ENCODE results near the gene HRK. TPM values are rescaled to one million over a fixed set of nuclear protein-coding genes. Genes with fewer than 3 reads are reported as not detected.
A peak's percentile ranks its signal among the peaks of the same experiment; 100 is the strongest.

The HRK gene
- total RNA-seq, 1 experiment from 2014 or later = 0.55 TPM

- no peak for TF ChIP-seq EZH2 (IDR thresholded peaks at IDR 0.05; ENCODE audit: low read depth)
- TF ChIP-seq, protein P1, sequence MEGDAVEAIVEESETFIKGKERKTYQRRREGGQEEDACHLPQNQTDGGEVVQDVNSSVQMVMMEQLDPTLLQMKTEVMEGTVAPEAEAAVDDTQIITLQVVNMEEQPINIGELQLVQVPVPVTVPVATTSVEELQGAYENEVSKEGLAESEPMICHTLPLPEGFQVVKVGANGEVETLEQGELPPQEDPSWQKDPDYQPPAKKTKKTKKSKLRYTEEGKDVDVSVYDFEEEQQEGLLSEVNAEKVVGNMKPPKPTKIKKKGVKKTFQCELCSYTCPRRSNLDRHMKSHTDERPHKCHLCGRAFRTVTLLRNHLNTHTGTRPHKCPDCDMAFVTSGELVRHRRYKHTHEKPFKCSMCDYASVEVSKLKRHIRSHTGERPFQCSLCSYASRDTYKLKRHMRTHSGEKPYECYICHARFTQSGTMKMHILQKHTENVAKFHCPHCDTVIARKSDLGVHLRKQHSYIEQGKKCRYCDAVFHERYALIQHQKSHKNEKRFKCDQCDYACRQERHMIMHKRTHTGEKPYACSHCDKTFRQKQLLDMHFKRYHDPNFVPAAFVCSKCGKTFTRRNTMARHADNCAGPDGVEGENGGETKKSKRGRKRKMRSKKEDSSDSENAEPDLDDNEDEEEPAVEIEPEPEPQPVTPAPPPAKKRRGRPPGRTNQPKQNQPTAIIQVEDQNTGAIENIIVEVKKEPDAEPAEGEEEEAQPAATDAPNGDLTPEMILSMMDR (conservative IDR thresholded peaks at IDR 0.05) = peak; percentile 55
- H3K4me1 ChIP-seq (replicated peaks; ENCODE audit: insufficient read depth) = peaks cover 53% of the 10 kb centered on the region
- ChIA-PET CTCF (interaction anchor here (0.5 to 1.0 kb wide), 6 partner anchors 39 to 659 kb away, joined by 3 to 12 read pairs (median 4); no protein-coding TSS in a partner anchor), POLR2A (ENCODE audit: unreplicated experiment) (no interaction called here)
- H3K79me2 ChIP-seq (ENCODE audit: low read depth) = peaks cover 75% of the 10 kb centered on the region
- H3K4me2 ChIP-seq = peak overlapping the region; percentile 78
- H2AFZ ChIP-seq = no peak overlapping the region
- peak overlapping the region; percentile 36; the same call in 1 of the 2 replicates for H3K4me3 ChIP-seq
- intact Hi-C loops (cut with micrococcal nuclease; ENCODE audit: unreplicated experiment) = loop anchor here (1.0 to 2.0 kb wide), 5 partner anchors 8 to 208 kb away; partner anchors contain the start of genes HRK, RNFT2 and SPRING1
- no TSS peak for BruUV-seq (replicated peaks)
- DNase-seq = peak; percentile 62 to 95
- H3K36me3 ChIP-seq (ENCODE audit: low read depth) = no peaks in the 10 kb centered on the region
- H3F3A ChIP-seq (ENCODE audit: insufficient read depth, low read depth) = peaks cover 33% of the 10 kb centered on the region
- no peaks in the 10 kb centered on the region for H3K9me2 ChIP-seq (ENCODE audit: insufficient read depth)
- peaks cover 21% of the 10 kb centered on the region for H4K20me1 ChIP-seq (ENCODE audit: insufficient read depth)
- no peaks in the 10 kb centered on the region for H3K27me3 ChIP-seq (ENCODE audit: insufficient read depth, low read depth)
- peak overlapping the region; percentile 97 for H3K27ac ChIP-seq
- H3K9me3 ChIP-seq (ENCODE audit: insufficient read depth, low read depth) = no peaks in the 10 kb centered on the region
Observed at GRCh38 chr12:116916714-116917114, 35.5 kb upstream of the HRK start.

GRCh38 chr12:116916122-116916521 lies 34.9 kb upstream of the HRK start:
- peaks cover 77% of the 10 kb centered on the region for H3K79me2 ChIP-seq (ENCODE audit: low read depth)
- BruUV-seq (replicated peaks) = no TSS peak
- no peaks in the 10 kb centered on the region for H3K36me3 ChIP-seq (ENCODE audit: low read depth)
- no peaks in the 10 kb centered on the region for H3K27me3 ChIP-seq (ENCODE audit: insufficient read depth, low read depth)
- TF ChIP-seq, protein P1 (conservative IDR thresholded peaks at IDR 0.05) = no peak
- no peak for TF ChIP-seq EZH2 (IDR thresholded peaks at IDR 0.05; ENCODE audit: low read depth)
- peaks cover 56% of the 10 kb centered on the region for H3K4me1 ChIP-seq (replicated peaks; ENCODE audit: insufficient read depth)
- ChIA-PET CTCF (interaction anchor here (1.0 kb wide), 2 partner anchors 40 to 193 kb away, joined by 3 to 4 read pairs; no protein-coding TSS in a partner anchor), POLR2A (ENCODE audit: unreplicated experiment) (no interaction called here)
- intact Hi-C loops (cut with micrococcal nuclease; ENCODE audit: unreplicated experiment) = loop anchor here (1.0 to 2.0 kb wide), 5 partner anchors 8 to 207 kb away; partner anchors contain the start of genes HRK, RNFT2 and SPRING1
- peak overlapping the region; percentile 97 for H3K27ac ChIP-seq
- no peaks in the 10 kb centered on the region for H3K9me2 ChIP-seq (ENCODE audit: insufficient read depth)
- H3F3A ChIP-seq (ENCODE audit: insufficient read depth, low read depth) = peaks cover 33% of the 10 kb centered on the region
- peak overlapping the region; percentile 78 for H3K4me2 ChIP-seq
- H2AFZ ChIP-seq = no peak overlapping the region
- DNase-seq = peak; percentile 58 to 98
- peaks cover 21% of the 10 kb centered on the region for H4K20me1 ChIP-seq (ENCODE audit: insufficient read depth)
- peak overlapping the region; percentile 36; the same call in 1 of the 2 replicates for H3K4me3 ChIP-seq
- no peaks in the 10 kb centered on the region for H3K9me3 ChIP-seq (ENCODE audit: insufficient read depth, low read depth)

GRCh38 chr12:116915326-116915725 lies 34.1 kb upstream of the HRK start:
- H3F3A ChIP-seq (ENCODE audit: insufficient read depth, low read depth) = peaks cover 37% of the 10 kb centered on the region
- no peaks in the 10 kb centered on the region for H3K27me3 ChIP-seq (ENCODE audit: insufficient read depth, low read depth)
- H3K36me3 ChIP-seq (ENCODE audit: low read depth) = no peaks in the 10 kb centered on the region
- TF ChIP-seq, protein P1 (conservative IDR thresholded peaks at IDR 0.05) = no peak
- no peak for TF ChIP-seq EZH2 (IDR thresholded peaks at IDR 0.05; ENCODE audit: low read depth)
- H3K4me2 ChIP-seq = peak overlapping the region; percentile 78
- intact Hi-C loops (cut with micrococcal nuclease; ENCODE audit: unreplicated experiment) = no loop called here
- H2AFZ ChIP-seq = no peak overlapping the region
- H3K9me3 ChIP-seq (ENCODE audit: insufficient read depth, low read depth) = no peaks in the 10 kb centered on the region
- H3K79me2 ChIP-seq (ENCODE audit: low read depth) = peaks cover 76% of the 10 kb centered on the region
- H3K4me1 ChIP-seq (replicated peaks; ENCODE audit: insufficient read depth) = peaks cover 58% of the 10 kb centered on the region
- H3K27ac ChIP-seq = peak overlapping the region; percentile 97
- ChIA-PET POLR2A (ENCODE audit: unreplicated experiment) (no interaction called here), CTCF (no interaction called here)
- H4K20me1 ChIP-seq (ENCODE audit: insufficient read depth) = peaks cover 21% of the 10 kb centered on the region
- H3K9me2 ChIP-seq (ENCODE audit: insufficient read depth) = no peaks in the 10 kb centered on the region
- no peak overlapping the region; the same call in 1 of the 2 replicates for H3K4me3 ChIP-seq
- BruUV-seq (replicated peaks) = no TSS peak
- no peak for DNase-seq

Data from PC-9 (cell line).